Upper lobe of right lung (tissue), 1 donor: Measurements from ENCODE around the gene FRMD4A. TPM values are rescaled to one million over a fixed set of nuclear protein-coding genes. Genes with fewer than 3 reads are reported as not detected.
"Not testable (repeated sequence)": the region's sequence is repeated elsewhere in the genome, so short reads cannot be mapped to it uniquely, and the experiment has no call there.

Experiments used
- ATAC-seq: fragments of 200-7000 bp; cut with Tn5 transposase; one replicate; pipeline ENCODE4 v1.9.1; 2020; ENCODE audit warnings: mild to moderate bottlenecking, moderate library complexity
- DNase-seq: peaks from one replicate; pipeline ENCODE4 v3.0.0-alpha.2; 2020
- H3K27ac ChIP-seq: fragments of 200-600 bp; one replicate; pipeline ENCODE4 v1.8.0; 2022
- H3K27me3 ChIP-seq: fragments of 200-600 bp; one replicate; pipeline ENCODE4 v1.8.0; 2022; ENCODE audit warnings: mild to moderate bottlenecking
- H3K36me3 ChIP-seq: fragments of 200-600 bp; one replicate; pipeline ENCODE4 v1.8.0; 2022
- H3K4me1 ChIP-seq: fragments of 200-600 bp; one replicate; pipeline ENCODE4 v1.8.0; 2022
- H3K4me3 ChIP-seq: fragments of 200-600 bp; one replicate; pipeline ENCODE4 v1.8.0; 2022; ENCODE audit warnings: mild to moderate bottlenecking
- H3K9me3 ChIP-seq: fragments of 200-600 bp; one replicate; pipeline ENCODE4 v1.8.0; 2022
- intact Hi-C: fragments of 100-400 bp; cut with DNase I; formaldehyde crosslinking; loops from one replicate; pipeline ENCODE4 v1.11.0; 2022
- total RNA-seq: library from RNA; stranded (reverse); fragmentation: NEBNext Ultra II Directional; extraction: Animal tissue kit (Norgen Biotek cat#: 25700); gene quantifications from one replicate; pipeline ENCODE4 v1.2.1, GENCODE V29; 2021
- TF ChIP-seq, protein P1 (sequence below): fragments of 200-600 bp; IDR thresholded peaks from one replicate; pipeline ENCODE4 v1.8.0; 2022; ENCODE audit warnings: antibody characterized with exemption
- donor health status: DM: no; HTN: yes; CAD: no; lungs with severe emphysema.

The FRMD4A gene
- total RNA-seq, 1 donor from 2014 or later, result 38.3 TPM

DNA sequence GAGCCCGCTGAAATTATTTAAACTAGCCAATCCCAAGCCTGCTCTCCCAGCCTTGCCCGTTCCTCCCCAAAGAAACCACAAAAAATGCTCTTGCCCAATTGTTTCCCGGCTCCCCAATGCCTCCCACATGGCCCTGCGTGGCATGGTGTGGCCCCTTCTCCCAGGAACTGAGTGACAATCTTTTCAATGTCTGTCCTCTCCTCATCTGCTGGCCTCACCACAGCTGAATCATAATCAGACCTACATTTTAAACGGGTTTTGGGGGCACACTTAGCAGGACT lies 542.5 kb downstream of the FRMD4A start:
- Histone ChIP-seq H3K9me3 (no peaks in the 10 kb centered on the region), H3K27me3 (no peaks in the 10 kb centered on the region), H3K4me3 (no peak overlapping the region), H3K27ac (peak overlapping the region; percentile 53), H3K4me1 (peaks cover 22% of the 10 kb centered on the region), H3K36me3 (no peaks in the 10 kb centered on the region)
- intact Hi-C loops, result loop anchor here (10.0 kb wide), 1 partner anchor 307 kb away; no protein-coding TSS in a partner anchor
- no peak for DNase-seq
- TF ChIP-seq, protein P1, sequence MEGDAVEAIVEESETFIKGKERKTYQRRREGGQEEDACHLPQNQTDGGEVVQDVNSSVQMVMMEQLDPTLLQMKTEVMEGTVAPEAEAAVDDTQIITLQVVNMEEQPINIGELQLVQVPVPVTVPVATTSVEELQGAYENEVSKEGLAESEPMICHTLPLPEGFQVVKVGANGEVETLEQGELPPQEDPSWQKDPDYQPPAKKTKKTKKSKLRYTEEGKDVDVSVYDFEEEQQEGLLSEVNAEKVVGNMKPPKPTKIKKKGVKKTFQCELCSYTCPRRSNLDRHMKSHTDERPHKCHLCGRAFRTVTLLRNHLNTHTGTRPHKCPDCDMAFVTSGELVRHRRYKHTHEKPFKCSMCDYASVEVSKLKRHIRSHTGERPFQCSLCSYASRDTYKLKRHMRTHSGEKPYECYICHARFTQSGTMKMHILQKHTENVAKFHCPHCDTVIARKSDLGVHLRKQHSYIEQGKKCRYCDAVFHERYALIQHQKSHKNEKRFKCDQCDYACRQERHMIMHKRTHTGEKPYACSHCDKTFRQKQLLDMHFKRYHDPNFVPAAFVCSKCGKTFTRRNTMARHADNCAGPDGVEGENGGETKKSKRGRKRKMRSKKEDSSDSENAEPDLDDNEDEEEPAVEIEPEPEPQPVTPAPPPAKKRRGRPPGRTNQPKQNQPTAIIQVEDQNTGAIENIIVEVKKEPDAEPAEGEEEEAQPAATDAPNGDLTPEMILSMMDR, result no peak
- ATAC-seq, result peak; percentile 6

DNA sequence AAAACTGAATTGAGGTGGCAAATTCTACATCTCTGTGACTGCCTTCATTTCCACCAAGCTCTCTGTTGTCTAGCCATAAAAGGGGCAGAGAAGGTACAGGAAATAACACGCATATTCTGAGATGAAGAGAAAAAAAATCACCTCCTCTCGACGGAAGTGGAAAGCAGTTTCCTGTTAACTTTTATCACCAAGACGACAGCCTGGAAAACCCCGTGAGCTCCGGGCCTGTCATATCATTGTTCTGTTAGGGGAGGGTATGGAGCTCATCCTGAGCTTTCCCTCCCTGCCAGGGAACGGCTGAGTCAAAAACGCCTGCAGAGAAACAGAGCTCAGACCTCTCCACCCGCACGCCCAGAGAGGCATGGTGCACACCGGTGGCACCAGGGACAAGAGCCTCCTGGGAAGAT lies 543.7 kb downstream of the FRMD4A start:
- Histone ChIP-seq H3K27me3 (no peaks in the 10 kb centered on the region), H3K4me1 (peaks cover 22% of the 10 kb centered on the region), H3K9me3 (no peaks in the 10 kb centered on the region), H3K27ac (peak overlapping the region; percentile 24), H3K4me3 (no peak overlapping the region), H3K36me3 (no peaks in the 10 kb centered on the region)
- TF ChIP-seq, protein P1, result no peak
- no peak for DNase-seq
- intact Hi-C loops, result loop anchor here (10.0 kb wide), 1 partner anchor 308 kb away; no protein-coding TSS in a partner anchor
- peak; percentile 39 for ATAC-seq

DNA sequence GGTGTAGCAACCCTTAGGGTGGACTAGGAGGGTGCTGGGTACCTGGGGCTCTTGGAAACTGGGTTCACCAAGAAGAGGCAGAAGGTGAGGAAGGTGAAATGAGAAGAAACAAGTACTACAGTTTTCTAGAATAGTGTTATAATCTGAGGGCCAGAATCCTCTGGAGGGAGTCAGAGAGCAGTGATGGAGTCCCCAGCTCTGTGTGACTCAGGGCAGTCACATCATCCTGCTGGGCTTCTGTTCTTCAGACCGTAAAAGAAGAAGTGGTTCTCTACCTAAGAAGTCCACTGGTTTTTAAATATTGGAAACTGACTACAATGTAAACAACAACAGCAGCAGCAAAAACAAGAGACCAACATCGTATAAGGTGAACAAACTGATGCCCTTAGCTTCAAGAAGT lies 546.7 kb downstream of the FRMD4A start:
- Histone ChIP-seq H3K4me1 (peaks cover 19% of the 10 kb centered on the region), H3K27ac (no peak overlapping the region), H3K4me3 (no peak overlapping the region), H3K27me3 (no peaks in the 10 kb centered on the region), H3K9me3 (no peaks in the 10 kb centered on the region), H3K36me3 (no peaks in the 10 kb centered on the region)
- ATAC-seq, result peak; percentile 42
- DNase-seq, result no peak
- TF ChIP-seq, protein P1, result no peak
- intact Hi-C loops, result loop anchor here (10.0 kb wide), 1 partner anchor 311 kb away; no protein-coding TSS in a partner anchor

DNA sequence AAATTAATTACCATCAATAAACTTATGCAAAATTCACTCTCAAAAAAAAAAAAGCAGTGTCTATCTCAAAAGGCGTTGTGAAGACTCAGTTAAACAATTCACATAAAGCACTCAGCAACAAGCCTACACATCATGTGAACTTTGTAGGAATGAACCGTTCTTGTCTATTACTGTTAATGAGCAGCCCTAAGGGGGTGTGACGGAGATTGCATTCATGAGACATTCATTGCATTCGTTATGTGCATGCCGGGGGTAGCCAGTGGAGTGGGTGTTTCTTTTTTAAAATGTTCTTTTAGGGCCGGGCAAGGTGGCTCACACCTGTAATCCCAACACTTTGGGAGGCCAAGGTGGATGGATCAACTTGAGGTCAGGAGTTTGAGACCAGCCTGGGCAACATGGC lies 551.0 kb downstream of the FRMD4A start:
- H3K27ac ChIP-seq, result no peak overlapping the region
- no peaks in the 10 kb centered on the region for H3K27me3 ChIP-seq
- no peaks in the 10 kb centered on the region for H3K9me3 ChIP-seq
- H3K4me1 ChIP-seq, result peaks cover 3% of the 10 kb centered on the region
- TF ChIP-seq, protein P1, result no peak
- no peak overlapping the region for H3K4me3 ChIP-seq
- intact Hi-C loops, result loop anchor here (5.0 to 10.0 kb wide), 3 partner anchors 117 to 315 kb away; no protein-coding TSS in a partner anchor
- DNase-seq, result no peak
- ATAC-seq, result no peak
- H3K36me3 ChIP-seq, result no peaks in the 10 kb centered on the region

DNA sequence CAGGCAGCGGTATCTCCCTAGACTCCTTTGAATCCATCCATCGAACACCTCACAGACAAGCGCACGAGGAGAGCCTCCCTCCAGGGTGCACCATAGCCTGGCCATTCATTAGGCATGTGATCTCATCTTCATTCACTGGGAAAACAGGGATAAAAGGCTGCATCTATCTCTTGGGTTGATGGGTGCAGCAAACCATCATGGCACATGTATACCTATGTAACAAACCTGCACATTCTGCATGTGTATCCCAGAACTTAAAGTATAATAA lies 552.1 kb downstream of the FRMD4A start:
- H3K9me3 ChIP-seq, H3K4me1 ChIP-seq, H3K27ac ChIP-seq, H3K36me3 ChIP-seq, H3K4me3 ChIP-seq, H3K27me3 ChIP-seq, DNase-seq, ATAC-seq: not testable (repeated sequence)
- intact Hi-C loops, result loop anchor here (5.0 kb wide), 2 partner anchors 116 to 166 kb away; no protein-coding TSS in a partner anchor

DNA sequence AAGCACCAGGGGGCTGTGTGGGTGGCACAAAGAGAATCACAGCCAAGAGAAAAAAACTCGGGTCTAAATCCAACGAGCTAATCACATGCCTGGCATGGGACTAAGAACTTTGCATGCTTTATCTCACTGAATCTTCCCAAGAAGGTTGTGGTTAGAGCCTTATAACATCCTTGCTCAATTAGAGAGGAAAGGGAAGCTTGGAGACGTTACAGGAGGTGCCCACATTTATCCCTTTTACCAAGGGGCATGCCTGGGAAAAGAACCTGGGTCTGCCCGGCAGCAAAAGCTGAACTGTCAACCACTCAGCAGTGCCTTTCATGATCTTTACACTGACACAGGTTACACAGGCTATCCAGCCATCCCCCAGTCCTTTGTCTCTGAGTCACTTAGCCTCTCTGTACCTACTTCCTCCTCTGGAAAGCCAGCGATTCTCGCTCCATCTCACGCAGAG lies 553.8 kb downstream of the FRMD4A start:
- Histone ChIP-seq H3K27me3 (no peaks in the 10 kb centered on the region), H3K27ac (no peak overlapping the region), H3K36me3 (no peaks in the 10 kb centered on the region), H3K4me3 (no peak overlapping the region), H3K4me1 (peaks cover 3% of the 10 kb centered on the region), H3K9me3 (no peaks in the 10 kb centered on the region)
- ATAC-seq (peak; percentile 65), DNase-seq (no peak)
- intact Hi-C loops, result loop anchor here (5.0 kb wide), 2 partner anchors 115 to 165 kb away; no protein-coding TSS in a partner anchor
- TF ChIP-seq, protein P1, result no peak
